Muscle layer of colon (tissue), 2 donors: Measurements from ENCODE around the gene CCDC85C.

ENCODE experiments used
- H3K27ac ChIP-seq: one replicate; pipeline ENCODE4 v1.7.0; 2013; ENCODE audit warnings: low read depth, mild to moderate bottlenecking, low read length, moderate library complexity
- H3K27me3 ChIP-seq, 2 donors: one replicate each; pipeline ENCODE4 v1.7.0; 2013; ENCODE audit warnings: low read length in 2 of 2, mild to moderate bottlenecking in 2 of 2; ENCODE audit not compliant: insufficient read depth in 2 of 2, control insufficient read depth in 1 of 2
- H3K36me3 ChIP-seq: one replicate; pipeline ENCODE4 v1.7.0; 2013; ENCODE audit warnings: mild to moderate bottlenecking, low read length; ENCODE audit not compliant: insufficient read depth
- H3K4me1 ChIP-seq: one replicate; pipeline ENCODE4 v1.7.0; 2013; ENCODE audit warnings: mild to moderate bottlenecking, low read length; ENCODE audit not compliant: insufficient read depth
- H3K4me3 ChIP-seq, 2 donors: one replicate each; pipeline ENCODE4 v1.7.0; 2013; ENCODE audit warnings: low read length in 2 of 2, low read depth in 1 of 2, mild to moderate bottlenecking in 1 of 2, moderate library complexity in 1 of 2
- H3K9ac ChIP-seq: one replicate; pipeline ENCODE4 v1.7.0; 2013; ENCODE audit warnings: low read length
- H3K9me3 ChIP-seq: one replicate; pipeline ENCODE4 v1.7.0; 2013; ENCODE audit warnings: mild to moderate bottlenecking, low read length
- donor health status: abdominal sarcoma.
- donor health status: Adenocarcinoma of cecum.

CCDC85C gene

GRCh38 chr14:99461411-99462085, 142.5 kb downstream of the CCDC85C start:
- Histone ChIP-seq H3K4me1 (no peaks in the 10 kb centered on the region), H3K9me3 (no peaks in the 10 kb centered on the region), H3K36me3 (peaks cover 72% of the 10 kb centered on the region)

GRCh38 chr14:99460793-99461192, 143.2 kb downstream of the CCDC85C start:
- Histone ChIP-seq H3K27me3 (no peaks in the 10 kb centered on the region), H3K36me3 (peaks cover 79% of the 10 kb centered on the region), H3K9ac (no peak overlapping the region), H3K4me3 (no peak overlapping the region), H3K27ac (no peak overlapping the region), H3K9me3 (no peaks in the 10 kb centered on the region), H3K4me1 (no peaks in the 10 kb centered on the region)

More at GRCh38 chr14:99461411-99462085, 142.5 kb downstream of the CCDC85C start:
- Histone ChIP-seq H3K4me3 (no peak overlapping the region), H3K27me3 (no peaks in the 10 kb centered on the region), H3K27ac (no peak overlapping the region), H3K9ac (no peak overlapping the region)

- H3K27ac ChIP-seq = no peak overlapping the region
- no peak overlapping the region for H3K4me3 ChIP-seq
- H3K36me3 ChIP-seq = peaks cover 78% of the 10 kb centered on the region
- no peaks in the 10 kb centered on the region for H3K27me3 ChIP-seq
- H3K4me1 ChIP-seq = no peaks in the 10 kb centered on the region
- no peak overlapping the region for H3K9ac ChIP-seq
- no peaks in the 10 kb centered on the region for H3K9me3 ChIP-seq
Observed at GRCh38 chr14:99459481-99460100, 144.4 kb downstream of the CCDC85C start.

- Histone ChIP-seq H3K36me3 (peaks cover 34% of the 10 kb centered on the region), H3K9ac (no peak overlapping the region), H3K4me1 (no peaks in the 10 kb centered on the region), H3K27ac (no peak overlapping the region), H3K4me3 (no peak overlapping the region), H3K27me3 (no peaks in the 10 kb centered on the region), H3K9me3 (no peaks in the 10 kb centered on the region)
Observed at GRCh38 chr14:99454246-99454645, 149.8 kb downstream of the CCDC85C start.

- no peaks in the 10 kb centered on the region for H3K27me3 ChIP-seq
- H3K9ac ChIP-seq = no peak overlapping the region
- H3K4me1 ChIP-seq = no peaks in the 10 kb centered on the region
- H3K36me3 ChIP-seq = peaks cover 40% of the 10 kb centered on the region
- H3K9me3 ChIP-seq = no peaks in the 10 kb centered on the region
- no peak overlapping the region for H3K4me3 ChIP-seq
- no peak overlapping the region for H3K27ac ChIP-seq
Observed at GRCh38 chr14:99452968-99453367, 151.0 kb downstream of the CCDC85C start.

GRCh38 chr14:99451234-99451633, 152.8 kb downstream of the CCDC85C start:
- H3K9ac ChIP-seq = no peak overlapping the region
- no peaks in the 10 kb centered on the region for H3K4me1 ChIP-seq
- no peak overlapping the region for H3K4me3 ChIP-seq
- H3K27ac ChIP-seq = no peak overlapping the region
- no peaks in the 10 kb centered on the region for H3K9me3 ChIP-seq
- H3K36me3 ChIP-seq = peaks cover 35% of the 10 kb centered on the region
- H3K27me3 ChIP-seq = no peaks in the 10 kb centered on the region

- H3K27ac ChIP-seq = no peak overlapping the region
- H3K36me3 ChIP-seq = peaks cover 29% of the 10 kb centered on the region
- H3K9ac ChIP-seq = no peak overlapping the region
- no peaks in the 10 kb centered on the region for H3K27me3 ChIP-seq
- H3K4me3 ChIP-seq = no peak overlapping the region
- H3K4me1 ChIP-seq = no peaks in the 10 kb centered on the region
- no peaks in the 10 kb centered on the region for H3K9me3 ChIP-seq
Observed at GRCh38 chr14:99450266-99450665, 153.7 kb downstream of the CCDC85C start.
